ENCODE results near the gene GOLPH3.
A peak's percentile ranks its signal among the peaks of the same experiment; 100 is the strongest.
"Not testable (repeated sequence)": the region's sequence is repeated elsewhere in the genome, so short reads cannot be mapped to it uniquely, and the experiment has no call there.

The GOLPH3 gene

GRCh38 chr5:32174011-32174870 is at the start of gene GOLPH3:
Gene GOLPH3 (minus strand): TSS chr5:32174319. CDS start chr5:32174034, 285 bp downstream.
- DNase-seq (ENCODE audit: low read depth) = peak; percentile 82

DNA sequence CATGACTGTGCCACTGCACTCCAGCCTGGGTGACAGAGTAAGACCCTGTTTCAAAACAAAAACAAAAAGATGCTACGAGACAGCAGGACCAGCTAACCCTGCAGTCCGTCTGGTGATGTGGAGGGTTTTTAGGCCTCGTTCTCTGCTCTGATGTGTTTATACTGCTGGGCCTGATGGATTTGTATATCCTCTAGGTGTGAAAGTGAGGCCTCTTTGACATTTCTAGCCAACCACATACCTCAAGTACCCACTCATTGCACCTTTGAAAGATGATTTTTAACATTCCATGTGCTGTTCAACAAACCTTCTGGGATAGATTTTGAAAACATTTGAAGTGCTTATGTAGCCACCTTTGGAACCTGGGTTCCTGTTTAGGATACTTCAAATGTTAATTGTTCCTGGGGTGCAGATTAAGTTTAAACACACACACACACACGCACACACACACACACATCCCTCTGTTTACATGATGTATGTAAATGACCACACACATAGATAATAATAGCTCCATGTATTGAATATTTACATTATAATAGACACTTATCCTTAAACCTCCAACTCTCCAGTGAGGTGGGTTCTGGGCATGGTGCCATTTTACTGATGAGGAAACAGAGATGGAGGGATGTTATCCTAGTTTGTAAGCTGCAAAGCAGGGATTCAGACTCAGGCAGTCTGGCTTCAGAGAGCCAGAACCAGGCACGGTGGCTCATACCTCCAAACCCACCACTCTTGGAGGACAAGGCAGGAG is 48.8 kb upstream of the GOLPH3 start:
- DNase-seq (ENCODE audit: low read depth) = no peak

GRCh38 chr5:32217886-32218396 is 43.8 kb upstream of the GOLPH3 start:
- DNase-seq (ENCODE audit: low read depth) = no peak

DNA sequence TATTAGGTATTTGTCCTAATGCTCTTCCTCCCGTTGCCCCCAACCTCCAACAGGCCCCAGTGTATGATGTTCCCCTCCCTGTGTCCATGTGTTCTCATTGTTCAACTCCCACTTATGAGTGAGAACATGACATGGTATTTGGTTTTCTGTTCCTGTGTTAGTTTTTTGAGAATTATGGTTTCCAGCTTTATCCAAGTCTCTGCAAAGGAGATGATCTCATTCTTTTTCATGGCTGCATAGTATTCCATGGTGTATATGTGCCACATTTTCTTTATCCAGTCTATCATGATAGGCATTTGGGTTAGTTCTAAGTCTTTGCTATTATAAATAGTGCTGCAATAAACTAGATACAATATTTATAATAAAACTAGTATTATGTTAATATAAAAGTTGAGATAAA is 40.2 kb upstream of the GOLPH3 start:
- DNase-seq (ENCODE audit: low read depth) = not testable (repeated sequence)

DNA sequence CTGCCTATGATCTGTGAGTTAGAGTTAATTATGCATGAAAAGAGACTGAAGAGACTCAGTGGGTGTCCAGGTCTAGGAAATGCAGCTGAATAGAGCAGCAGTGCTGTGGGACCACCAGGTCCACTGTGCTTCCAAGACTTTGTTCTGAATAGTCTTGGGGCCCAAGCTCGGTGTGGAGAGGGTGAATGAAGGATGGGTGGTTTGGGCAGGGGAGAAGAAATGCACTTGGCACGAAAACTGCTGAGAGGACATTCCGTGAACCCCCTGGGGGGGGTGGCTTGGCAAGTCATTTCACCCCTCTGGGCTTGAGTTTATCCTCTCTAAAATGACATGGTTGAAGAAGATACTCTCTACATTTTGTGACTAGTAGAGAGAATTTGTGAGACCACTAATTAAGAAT is 36.0 kb upstream of the GOLPH3 start:
- no peak for DNase-seq (ENCODE audit: low read depth)

GRCh38 chr5:32208837-32209236 is 34.7 kb upstream of the GOLPH3 start:
- DNase-seq (ENCODE audit: low read depth) = not testable (repeated sequence)

GRCh38 chr5:32207355-32207634 is 33.2 kb upstream of the GOLPH3 start:
- DNase-seq (ENCODE audit: low read depth) = no peak

- DNase-seq (ENCODE audit: low read depth) = no peak
These were observed 32.6 kb upstream of the GOLPH3 start for GRCh38 chr5:32206509-32207354.

GRCh38 chr5:32206053-32206452 is 31.9 kb upstream of the GOLPH3 start:
- DNase-seq (ENCODE audit: low read depth) = no peak

GRCh38 chr5:32202394-32202793 is 28.3 kb upstream of the GOLPH3 start:
- DNase-seq (ENCODE audit: low read depth) = no peak

GRCh38 chr5:32201122-32201753 is 27.1 kb upstream of the GOLPH3 start:
- DNase-seq (ENCODE audit: low read depth) = no peak

DNA sequence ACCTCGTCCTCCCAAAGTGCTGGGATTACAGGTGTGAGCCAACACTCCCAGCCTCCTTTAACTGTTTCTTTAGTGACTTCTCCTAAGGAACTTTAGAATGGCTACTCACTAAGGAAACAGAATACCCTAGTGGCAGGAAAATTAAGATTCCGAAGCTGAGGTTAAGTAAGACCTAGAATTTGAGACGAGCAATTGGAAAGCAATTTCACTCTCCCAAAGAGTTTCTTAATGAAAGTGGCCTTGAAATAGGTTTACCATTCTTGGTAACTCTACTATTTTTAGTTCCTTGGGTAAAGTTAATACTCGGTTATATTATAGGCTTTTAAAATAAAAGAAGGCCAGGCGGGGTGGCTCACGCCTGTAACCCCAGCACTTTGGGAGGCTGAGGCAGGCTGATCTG is 22.9 kb upstream of the GOLPH3 start:
- DNase-seq (ENCODE audit: low read depth) = no peak

DNA sequence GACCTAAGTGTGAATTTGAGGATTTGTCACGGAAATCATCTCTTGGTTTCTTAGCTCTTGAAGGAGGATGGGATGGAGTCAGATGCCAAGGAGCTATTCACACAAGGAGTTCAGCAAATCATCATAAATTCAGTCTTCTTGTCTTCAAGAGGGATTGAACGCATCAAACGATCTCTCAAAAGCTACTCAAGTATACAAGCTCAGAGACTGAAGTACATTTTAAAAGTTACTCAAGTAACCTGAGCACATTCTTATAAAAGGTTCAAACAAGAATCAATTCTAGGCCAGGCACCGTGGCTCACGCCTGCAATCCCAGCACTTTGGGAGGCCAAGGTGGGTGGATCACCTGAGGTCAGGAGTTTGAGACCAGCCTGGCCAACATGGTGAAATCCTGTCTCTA is 21.1 kb upstream of the GOLPH3 start:
- DNase-seq (ENCODE audit: low read depth) = no peak

- DNase-seq (ENCODE audit: low read depth) = no peak
These were observed 19.5 kb upstream of the GOLPH3 start for GRCh38 chr5:32193591-32193990.

GRCh38 chr5:32190095-32190494 is 16.0 kb upstream of the GOLPH3 start:
- DNase-seq (ENCODE audit: low read depth) = no peak

DNA sequence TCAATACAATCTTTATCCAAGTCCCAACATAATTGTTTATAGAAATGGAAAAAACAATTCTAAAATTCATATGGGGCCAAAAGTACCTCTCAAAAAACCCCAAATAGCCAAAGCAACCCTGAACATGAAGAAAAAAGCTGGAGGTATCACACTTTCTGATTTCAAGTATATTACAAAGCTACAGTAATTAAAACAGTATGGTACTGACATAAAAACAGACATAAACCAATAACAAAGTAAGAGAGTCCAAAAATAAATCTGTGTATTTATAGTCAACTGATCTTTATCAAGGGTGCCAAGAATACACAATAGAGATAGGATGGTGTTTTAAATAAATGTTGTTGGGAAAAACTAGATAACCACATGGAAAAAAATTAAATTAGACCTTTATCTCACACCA is 13.6 kb upstream of the GOLPH3 start:
- no peak for DNase-seq (ENCODE audit: low read depth)

DNA sequence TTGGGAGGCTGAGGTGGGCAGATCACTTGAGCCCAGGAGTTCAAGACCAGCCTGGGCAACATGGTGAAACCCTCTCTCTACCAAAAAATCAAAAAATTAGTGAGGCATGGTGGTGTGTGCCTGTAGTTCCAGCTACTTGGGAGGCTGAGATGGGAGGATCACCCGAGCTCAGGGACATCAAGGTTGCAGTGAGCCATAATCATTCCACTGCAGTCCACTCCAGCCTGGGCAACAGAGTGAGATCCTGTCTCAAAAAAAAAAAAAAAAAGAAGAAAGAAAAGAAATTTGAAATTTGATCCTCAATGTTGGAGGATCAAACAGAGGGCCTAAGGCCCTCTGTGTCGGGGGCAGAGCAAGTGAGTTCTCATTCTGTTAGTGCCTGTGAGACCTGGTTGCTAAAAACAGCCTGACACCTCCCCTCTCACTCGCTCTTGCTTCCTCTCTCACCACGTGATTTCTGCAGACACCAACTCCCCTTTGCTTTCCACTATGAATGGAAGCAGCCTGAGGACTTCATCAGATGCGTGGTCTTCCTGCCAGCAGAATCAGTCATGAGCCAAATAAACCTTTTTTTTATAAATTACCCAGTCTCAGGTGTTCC is 8.4 kb upstream of the GOLPH3 start:
- DNase-seq (ENCODE audit: low read depth) = no peak

GRCh38 chr5:32173267-32174010 is 680 bp downstream of the GOLPH3 start:
- peak; percentile 19 for DNase-seq (ENCODE audit: low read depth)

DNA sequence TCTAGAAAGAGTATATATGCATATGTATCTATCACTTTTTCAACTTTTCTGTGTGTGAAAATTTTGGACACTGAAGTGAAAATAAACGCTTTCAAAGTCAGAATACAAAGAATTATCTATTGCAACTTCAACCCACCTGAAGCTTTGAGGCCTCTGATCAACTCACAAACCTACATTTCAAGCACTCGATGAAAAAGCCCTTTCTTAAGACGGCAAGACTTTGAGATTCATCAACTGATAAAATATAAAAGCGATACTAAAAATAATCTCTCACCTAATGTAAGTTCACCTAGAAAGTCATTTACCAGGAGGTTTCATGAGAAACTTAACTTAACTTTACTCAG is 1.2 kb downstream of the GOLPH3 start:
- DNase-seq (ENCODE audit: low read depth) = no peak

- DNase-seq (ENCODE audit: low read depth) = not testable (repeated sequence)
These were observed 1.8 kb downstream of the GOLPH3 start for GRCh38 chr5:32172186-32172911.
